Measurements from ENCODE around the gene AMIGO3.

Gene AMIGO3

DNA sequence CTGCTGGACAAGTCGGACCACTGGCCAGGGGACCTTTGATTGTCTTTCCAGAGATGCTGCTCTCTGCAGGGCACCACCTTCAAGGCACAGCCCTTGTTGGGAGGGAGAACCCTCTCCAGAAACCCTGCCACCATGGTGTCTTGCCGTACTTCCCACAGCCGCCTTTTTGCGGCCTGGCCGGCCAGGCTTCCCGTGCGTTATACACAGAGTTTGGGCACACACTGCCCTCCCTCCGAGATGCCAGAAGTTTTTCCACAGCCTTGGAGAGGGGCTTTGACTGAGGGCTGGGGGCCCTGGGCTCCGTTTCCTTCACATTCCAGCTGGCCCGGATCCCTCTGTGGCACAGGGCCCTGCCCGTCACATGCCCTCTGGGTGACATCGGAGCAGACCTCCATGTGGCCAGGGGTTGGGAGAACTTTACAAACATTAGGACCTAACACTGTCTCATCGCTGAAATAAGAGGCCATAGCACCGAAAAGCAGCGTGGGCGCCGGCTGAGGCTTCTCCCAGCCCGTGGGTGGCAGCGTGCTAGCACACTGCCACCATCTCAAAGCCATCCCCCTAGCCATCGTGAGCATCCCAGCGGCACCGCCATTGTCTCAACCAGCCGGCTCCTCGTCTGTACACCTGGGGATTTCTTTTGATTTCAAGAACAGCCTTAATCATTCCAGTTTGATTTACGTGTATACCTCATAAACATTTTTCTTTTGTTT, 51.6 kb downstream of the AMIGO3 start:
- DNase-seq (ENCODE audit: extremely low spot score), result no peak
- ChIA-PET CTCF (interaction anchor here (4.1 kb wide), 1 partner anchor 128 kb away, joined by 27 read pairs; no protein-coding TSS in a partner anchor), POLR2A (no interaction called here)

More for the DNA sequence above, 51.6 kb downstream of the AMIGO3 start:
- TF ChIP-seq, protein P1, sequence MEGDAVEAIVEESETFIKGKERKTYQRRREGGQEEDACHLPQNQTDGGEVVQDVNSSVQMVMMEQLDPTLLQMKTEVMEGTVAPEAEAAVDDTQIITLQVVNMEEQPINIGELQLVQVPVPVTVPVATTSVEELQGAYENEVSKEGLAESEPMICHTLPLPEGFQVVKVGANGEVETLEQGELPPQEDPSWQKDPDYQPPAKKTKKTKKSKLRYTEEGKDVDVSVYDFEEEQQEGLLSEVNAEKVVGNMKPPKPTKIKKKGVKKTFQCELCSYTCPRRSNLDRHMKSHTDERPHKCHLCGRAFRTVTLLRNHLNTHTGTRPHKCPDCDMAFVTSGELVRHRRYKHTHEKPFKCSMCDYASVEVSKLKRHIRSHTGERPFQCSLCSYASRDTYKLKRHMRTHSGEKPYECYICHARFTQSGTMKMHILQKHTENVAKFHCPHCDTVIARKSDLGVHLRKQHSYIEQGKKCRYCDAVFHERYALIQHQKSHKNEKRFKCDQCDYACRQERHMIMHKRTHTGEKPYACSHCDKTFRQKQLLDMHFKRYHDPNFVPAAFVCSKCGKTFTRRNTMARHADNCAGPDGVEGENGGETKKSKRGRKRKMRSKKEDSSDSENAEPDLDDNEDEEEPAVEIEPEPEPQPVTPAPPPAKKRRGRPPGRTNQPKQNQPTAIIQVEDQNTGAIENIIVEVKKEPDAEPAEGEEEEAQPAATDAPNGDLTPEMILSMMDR (IDR thresholded peaks at IDR 0.05; ENCODE audit: control extremely low read depth, extremely low read depth, low read depth, missing control alignments), result no peak
